ENCODE data around the gene NUDT3.
A peak's percentile ranks its signal among the peaks of the same experiment; 100 is the strongest.
"Not testable (repeated sequence)": the region's sequence is repeated elsewhere in the genome, so short reads cannot be mapped to it uniquely, and the experiment has no call there.

The NUDT3 gene

GRCh38 chr6:34393966-34394305 is 1.5 kb upstream of the NUDT3 start:
- DNase-seq = no peak

DNA sequence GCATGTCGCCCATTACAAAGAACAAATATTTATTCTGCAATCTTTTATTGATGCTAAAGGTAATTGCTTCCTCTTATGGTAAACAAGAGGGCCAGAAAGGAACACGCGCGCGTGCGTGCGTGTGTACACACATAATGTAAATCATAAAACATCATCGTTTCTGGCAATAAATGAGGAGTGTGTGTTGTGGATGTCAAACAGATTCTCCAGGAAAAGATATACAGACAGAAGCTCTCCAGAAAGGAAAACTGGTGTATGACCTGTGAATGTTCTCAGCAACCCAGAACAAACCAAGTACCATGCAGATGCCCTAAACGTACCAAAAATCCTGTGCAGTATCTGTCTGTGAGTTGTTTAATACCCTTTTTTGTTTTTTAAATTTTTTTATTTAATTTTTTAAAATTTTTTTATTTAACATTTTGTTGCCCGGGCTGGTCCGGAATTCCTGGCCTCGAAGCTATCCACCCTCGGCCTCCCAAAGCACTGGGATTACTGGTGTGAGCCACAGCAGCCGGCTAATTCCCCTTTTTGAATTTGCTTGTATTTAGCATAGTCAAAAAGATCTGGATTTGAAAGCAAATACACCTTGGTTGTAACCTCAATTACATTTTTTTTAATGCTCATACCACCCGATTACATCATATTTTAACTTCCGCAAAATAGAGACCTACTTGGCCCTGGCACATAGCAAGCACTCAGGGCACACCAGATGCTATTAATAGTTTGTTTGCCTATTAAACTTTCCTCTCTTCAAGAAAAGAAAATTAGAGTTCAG is 909 bp upstream of the NUDT3 start:
- no peak for DNase-seq

GRCh38 chr6:34391786-34392496 is 528 bp downstream of the NUDT3 start:
- DNase-seq = peak; percentile 94

DNA sequence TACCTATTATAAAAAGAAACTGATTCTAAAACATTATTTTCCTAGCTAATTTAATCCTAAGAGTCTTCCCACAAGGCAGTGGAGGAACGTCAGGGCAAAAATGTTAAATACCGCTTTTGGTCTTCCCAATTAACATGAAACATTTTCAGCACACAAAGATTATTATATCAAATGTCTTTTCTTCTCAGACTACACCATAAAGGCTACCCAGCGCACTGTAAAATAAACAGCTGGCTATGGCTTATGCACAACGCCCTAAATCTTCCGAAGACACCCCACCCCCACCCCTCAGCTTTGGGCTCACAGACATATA is 1.0 kb downstream of the NUDT3 start:
- DNase-seq = no peak

DNA sequence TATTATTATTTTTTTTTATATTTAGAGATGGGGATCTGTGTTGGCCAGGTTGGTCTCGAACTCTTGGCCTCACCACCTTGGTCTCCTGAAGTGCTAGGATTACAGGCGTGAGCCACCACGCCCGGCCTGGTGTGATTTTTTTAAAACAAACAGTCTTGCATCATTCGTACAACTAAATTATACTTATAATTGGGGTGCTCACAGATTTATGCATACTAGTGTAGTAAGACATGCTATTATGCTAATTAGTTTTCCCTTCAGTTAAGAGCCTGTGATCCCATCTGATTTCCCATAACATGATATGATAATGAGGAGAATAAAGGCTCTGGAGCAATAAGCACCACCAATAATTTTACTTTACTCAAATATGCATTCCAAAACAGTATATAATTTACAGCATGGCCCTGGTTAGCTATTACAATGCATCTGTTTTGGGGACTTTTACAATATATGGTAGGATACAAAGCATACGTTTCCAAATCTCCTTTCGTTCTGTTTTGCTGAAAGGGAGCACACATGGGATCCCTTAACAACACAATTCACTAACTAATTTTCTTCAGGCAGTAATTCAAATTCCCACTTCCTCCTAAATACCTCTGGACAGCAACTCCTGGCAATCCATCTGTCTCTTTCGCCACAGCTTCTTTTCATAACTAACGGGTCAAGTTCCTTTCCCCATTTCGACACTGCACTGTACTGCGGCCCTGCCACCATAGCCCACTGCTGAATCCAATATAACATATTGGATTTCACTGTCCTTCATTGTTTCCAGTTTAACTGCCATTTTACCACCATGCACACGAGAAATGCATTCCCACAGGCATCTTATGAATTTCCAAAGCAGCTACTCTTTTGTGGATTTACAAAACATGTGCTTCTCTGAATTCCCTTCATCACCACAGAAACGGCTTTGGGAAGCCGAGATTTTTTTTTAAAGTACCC is 1.7 kb downstream of the NUDT3 start:
- DNase-seq = peak; percentile 39

GRCh38 chr6:34389034-34389433 is 3.4 kb downstream of the NUDT3 start:
- DNase-seq = no peak

DNA sequence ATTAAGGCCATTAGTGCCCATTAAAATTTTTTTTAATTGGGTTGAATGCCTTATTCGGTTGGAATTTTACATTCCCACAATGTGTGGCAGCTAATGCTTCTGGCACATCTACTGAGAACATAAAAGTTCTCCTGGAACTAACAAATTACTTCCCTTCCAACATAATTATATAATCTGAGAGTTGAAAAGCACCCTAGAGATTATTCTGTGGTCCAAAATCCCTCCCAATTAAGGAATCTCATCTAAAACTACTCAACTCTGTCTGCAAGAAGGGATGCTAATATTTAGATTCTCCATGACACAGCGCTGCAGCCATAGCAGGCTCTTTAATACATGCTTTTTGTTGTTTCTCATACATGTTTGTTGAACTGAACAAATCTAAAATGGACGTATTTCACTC is 4.0 kb downstream of the NUDT3 start:
- DNase-seq = no peak

GRCh38 chr6:34386316-34387137 is 5.9 kb downstream of the NUDT3 start:
- DNase-seq = no peak

DNA sequence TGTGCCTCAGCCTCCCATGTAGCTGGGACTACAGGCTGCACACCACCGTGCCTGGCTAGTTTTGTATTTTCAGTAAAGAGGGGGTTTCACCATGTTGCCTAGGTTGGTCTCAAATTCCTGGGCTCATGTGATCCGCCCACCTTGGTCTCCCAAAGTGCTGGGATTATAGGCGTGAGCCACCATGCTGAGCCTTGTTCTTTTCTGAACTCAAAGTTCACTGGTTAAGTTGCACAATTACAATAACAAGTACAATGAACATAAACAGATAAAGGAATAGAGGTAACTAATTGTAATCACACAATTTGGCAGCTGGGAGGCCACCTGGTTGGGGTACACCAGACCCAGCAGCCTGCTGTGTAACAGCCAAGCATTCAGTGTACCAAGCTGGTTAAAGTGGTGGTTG is 6.7 kb downstream of the NUDT3 start:
- no peak for DNase-seq

DNA sequence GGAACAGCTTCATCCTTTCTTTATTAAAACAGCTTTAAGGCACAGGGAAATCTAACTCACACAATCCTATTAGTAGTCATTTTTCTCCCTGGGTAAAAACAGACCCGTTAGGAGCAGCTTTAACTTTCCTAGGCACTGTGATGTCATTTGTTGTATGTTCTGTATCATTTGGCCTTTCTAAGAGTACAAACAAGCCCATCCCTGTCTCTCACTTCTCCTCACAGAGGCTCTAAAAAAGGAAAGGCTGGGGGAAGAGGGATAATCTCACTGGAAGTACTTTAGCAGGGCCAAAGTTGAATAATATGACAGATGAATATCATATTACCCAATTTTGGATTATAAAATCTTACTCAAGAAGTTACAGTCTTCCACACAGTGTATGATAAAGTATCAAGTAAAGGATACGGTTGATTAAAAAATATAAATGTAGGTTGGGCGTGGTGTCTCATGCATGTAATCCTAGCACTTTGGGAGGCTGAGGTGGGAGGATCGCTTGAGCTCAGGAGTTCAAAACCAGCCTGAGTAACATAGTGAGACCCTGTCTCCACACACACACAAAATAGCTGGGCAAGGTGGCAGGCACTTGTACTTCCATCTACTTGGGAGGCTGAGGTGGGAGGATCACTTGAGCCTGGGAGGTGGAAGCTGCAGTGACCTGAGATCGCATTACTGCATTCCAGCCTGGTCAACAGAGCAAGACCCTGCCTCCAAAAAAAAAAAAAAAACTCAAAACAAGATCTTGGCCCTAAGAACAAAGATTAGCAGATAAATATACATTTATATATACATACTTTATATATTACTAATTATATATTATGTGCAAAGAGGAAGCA is 7.9 kb downstream of the NUDT3 start:
- no peak for DNase-seq

GRCh38 chr6:34383656-34384320 is 8.7 kb downstream of the NUDT3 start:
- peak; percentile 21 for DNase-seq

- DNase-seq = peak; percentile 44
Measured at GRCh38 chr6:34383161-34383631, 9.3 kb downstream of the NUDT3 start.

- no peak for DNase-seq
Measured at GRCh38 chr6:34381081-34381480, 11.4 kb downstream of the NUDT3 start.

- no peak for DNase-seq
Measured at GRCh38 chr6:34378470-34378869, 14.0 kb downstream of the NUDT3 start.

GRCh38 chr6:34377984-34378383 is 14.5 kb downstream of the NUDT3 start:
- no peak for DNase-seq

GRCh38 chr6:34377571-34377970 is 14.9 kb downstream of the NUDT3 start:
- DNase-seq = not testable (repeated sequence)

- no peak for DNase-seq
Measured at GRCh38 chr6:34375833-34376232, 16.6 kb downstream of the NUDT3 start.

GRCh38 chr6:34374508-34374907 is 18.0 kb downstream of the NUDT3 start:
- no peak for DNase-seq

DNA sequence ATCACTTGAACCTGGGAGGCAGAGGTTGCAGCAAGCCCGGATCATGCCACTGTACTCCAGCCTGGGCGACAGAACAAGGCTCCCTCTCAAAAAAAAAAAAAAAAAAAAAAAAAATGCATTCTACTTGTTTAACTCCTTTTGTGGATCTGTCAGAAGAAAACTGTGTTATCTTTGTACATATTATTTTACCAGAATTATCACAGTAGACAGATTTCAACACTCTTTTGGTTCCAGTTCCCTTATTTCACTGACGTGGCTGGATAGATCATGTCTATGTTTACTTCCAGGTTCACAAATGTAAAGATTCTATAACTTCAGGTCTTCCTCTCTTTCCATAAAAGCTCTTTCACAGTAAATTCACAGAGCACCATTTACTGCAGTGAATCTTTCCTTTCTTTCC is 18.4 kb downstream of the NUDT3 start:
- no peak for DNase-seq

GRCh38 chr6:34373511-34373910 is 19.0 kb downstream of the NUDT3 start:
- no peak for DNase-seq

DNA sequence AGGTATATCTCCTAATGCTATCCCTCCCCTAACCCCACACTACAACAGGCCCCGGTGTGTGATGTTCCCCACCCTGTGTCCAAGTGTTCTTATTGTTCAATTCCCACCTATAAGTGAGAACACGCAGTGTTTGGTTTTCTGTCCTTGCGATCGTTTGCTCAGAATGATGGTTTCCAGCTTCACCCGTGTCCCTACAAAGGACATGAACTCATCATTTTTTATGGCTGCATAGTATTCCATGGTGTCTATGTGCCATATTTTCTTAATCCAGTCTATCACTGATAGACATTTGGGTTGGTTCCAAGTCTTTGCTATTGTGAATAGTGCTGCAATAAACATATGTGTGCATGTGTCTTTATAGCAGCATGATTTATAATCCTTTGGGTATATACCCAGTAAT is 20.6 kb downstream of the NUDT3 start:
- DNase-seq = not testable (repeated sequence)
